OCI-LY3 (cell line): ENCODE measurements around the gene PTPRM.

ENCODE experiments used
- H2AFZ ChIP-seq: fragments of 200-600, 300-600 bp; shearing (Covaris generic); 2 replicates; pipeline ENCODE4 v1.6.0; 2014; ENCODE audit warnings: antibody characterized with exemption, low read depth, low read length
- H3K27ac ChIP-seq: fragments of 200-600, 300-600 bp; sonication (generic); 2 replicates; pipeline ENCODE4 v1.5.1; 2014; ENCODE audit warnings: mild to moderate bottlenecking, low read length, moderate library complexity, mixed read lengths
- H3K27me3 ChIP-seq: fragments of 200-600, 300-600 bp; sonication (generic); 2 replicates; pipeline ENCODE4 v1.6.1; 2014; ENCODE audit warnings: low read depth, low read length, mixed read lengths
- H3K36me3 ChIP-seq: fragments of 200-600, 300-600 bp; sonication (generic); replicated peaks from 2 replicates; pipeline ENCODE3; 2014; ENCODE audit warnings: low read depth, low read length, mixed read lengths
- H3K4me1 ChIP-seq: fragments of 300-600, 200-600 bp; sonication (generic); 2 replicates; pipeline ENCODE4 v1.6.1; 2014; ENCODE audit warnings: low read length, mixed read lengths
- H3K4me2 ChIP-seq: fragments of 200-600, 300-600 bp; sonication (generic); 2 replicates; pipeline ENCODE4 v1.6.1; 2014; ENCODE audit warnings: low read length, mixed read lengths
- H3K4me3 ChIP-seq: fragments of 300-600, 200-600 bp; sonication (generic); 2 replicates; pipeline ENCODE4 v1.5.1; 2014; ENCODE audit warnings: antibody characterized with exemption, mild to moderate bottlenecking, low read length, moderate library complexity
- H3K79me2 ChIP-seq: fragments of 300-600, 200-600 bp; shearing (Covaris generic); 2 replicates; pipeline ENCODE4 v1.6.1; 2014; ENCODE audit warnings: mild to moderate bottlenecking, low read length, mixed read lengths
- H3K9ac ChIP-seq: fragments of 300-600, 200-600 bp; shearing (Covaris generic); 2 replicates; pipeline ENCODE4 v1.6.0; 2014; ENCODE audit warnings: mild to moderate bottlenecking, low read length, moderate library complexity
- H3K9me3 ChIP-seq: fragments of 200-600, 300-600 bp; shearing (Covaris generic); 2 replicates; pipeline ENCODE4 v1.6.1; 2014; ENCODE audit warnings: low read length, mixed read lengths; ENCODE audit not compliant: insufficient read depth
- H4K20me1 ChIP-seq: fragments of 200-600, 300-600 bp; sonication (generic); 2 replicates; pipeline ENCODE4 v1.6.1; 2016; ENCODE audit warnings: low read length, mixed read lengths; ENCODE audit not compliant: insufficient read depth
- EZH2phosphoT487 ChIP-seq: fragments of 200-600 bp; shearing (Covaris generic); IDR thresholded peaks from 2 replicates; pipeline ENCODE4 v1.6.1; 2018; ENCODE audit warnings: antibody characterized with exemption, mixed run types, low read depth
- TF ChIP-seq, protein P1 (sequence below): fragments of 200-600, 300-600 bp; sonication (generic); IDR thresholded peaks from 2 replicates; pipeline ENCODE4 v1.5.1; 2014; ENCODE audit warnings: antibody characterized with exemption, low read length, low read depth

The PTPRM gene

DNA sequence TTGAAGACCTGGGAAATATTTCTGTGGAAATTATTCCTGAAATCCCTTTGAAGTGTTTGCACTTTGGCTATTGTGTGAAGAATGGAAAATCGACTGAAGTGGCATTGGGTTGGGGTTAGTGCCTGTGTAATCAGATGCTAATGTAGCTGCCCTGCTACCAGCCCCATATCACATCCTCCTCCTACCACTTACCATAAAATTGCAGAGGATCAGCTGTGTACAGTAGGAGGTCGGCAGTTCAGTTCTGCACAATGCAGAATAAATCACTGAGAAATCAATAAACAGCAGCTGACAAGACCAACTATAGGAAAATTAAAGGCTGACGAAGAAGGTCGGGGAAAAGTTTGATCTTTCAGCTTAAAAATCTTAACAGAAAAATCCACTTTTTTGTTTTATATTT, 440.9 kb downstream of the PTPRM start:
- no peaks in the 10 kb centered on the region for H3K27me3 ChIP-seq
- no peaks in the 10 kb centered on the region for H4K20me1 ChIP-seq
- H3K9ac ChIP-seq: no peak overlapping the region
- H3K4me2 ChIP-seq: no peak overlapping the region
- no peak overlapping the region for H2AFZ ChIP-seq
- no peak overlapping the region for H3K4me3 ChIP-seq
- no peak for TF ChIP-seq EZH2phosphoT487
- TF ChIP-seq, protein P1, sequence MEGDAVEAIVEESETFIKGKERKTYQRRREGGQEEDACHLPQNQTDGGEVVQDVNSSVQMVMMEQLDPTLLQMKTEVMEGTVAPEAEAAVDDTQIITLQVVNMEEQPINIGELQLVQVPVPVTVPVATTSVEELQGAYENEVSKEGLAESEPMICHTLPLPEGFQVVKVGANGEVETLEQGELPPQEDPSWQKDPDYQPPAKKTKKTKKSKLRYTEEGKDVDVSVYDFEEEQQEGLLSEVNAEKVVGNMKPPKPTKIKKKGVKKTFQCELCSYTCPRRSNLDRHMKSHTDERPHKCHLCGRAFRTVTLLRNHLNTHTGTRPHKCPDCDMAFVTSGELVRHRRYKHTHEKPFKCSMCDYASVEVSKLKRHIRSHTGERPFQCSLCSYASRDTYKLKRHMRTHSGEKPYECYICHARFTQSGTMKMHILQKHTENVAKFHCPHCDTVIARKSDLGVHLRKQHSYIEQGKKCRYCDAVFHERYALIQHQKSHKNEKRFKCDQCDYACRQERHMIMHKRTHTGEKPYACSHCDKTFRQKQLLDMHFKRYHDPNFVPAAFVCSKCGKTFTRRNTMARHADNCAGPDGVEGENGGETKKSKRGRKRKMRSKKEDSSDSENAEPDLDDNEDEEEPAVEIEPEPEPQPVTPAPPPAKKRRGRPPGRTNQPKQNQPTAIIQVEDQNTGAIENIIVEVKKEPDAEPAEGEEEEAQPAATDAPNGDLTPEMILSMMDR: no peak
- H3K9me3 ChIP-seq: no peaks in the 10 kb centered on the region
- H3K27ac ChIP-seq: no peak overlapping the region
- no peaks in the 10 kb centered on the region for H3K79me2 ChIP-seq
- no peaks in the 10 kb centered on the region for H3K36me3 ChIP-seq
- no peaks in the 10 kb centered on the region for H3K4me1 ChIP-seq

DNA sequence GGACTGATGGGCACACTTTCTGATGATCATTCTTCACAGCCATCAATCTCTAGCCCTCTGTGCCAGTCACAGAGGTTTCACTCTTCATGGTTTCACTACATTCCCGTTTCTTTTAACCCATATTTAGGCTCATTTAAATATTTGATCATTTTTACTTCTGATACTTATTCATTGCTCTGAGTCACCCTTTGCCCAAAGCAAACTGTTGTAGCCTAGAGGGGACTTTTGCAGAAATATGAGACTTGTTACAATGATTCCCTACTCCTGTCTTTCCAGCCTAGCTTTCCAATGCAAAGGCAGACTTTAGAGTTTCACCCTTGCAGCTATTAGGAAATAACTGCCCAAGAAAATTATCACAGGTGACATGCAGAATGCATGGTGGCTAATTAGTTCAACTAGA, 444.2 kb downstream of the PTPRM start:
- no peak for TF ChIP-seq EZH2phosphoT487
- TF ChIP-seq, protein P1: no peak
- H3K36me3 ChIP-seq: no peaks in the 10 kb centered on the region
- no peaks in the 10 kb centered on the region for H3K79me2 ChIP-seq
- H2AFZ ChIP-seq: no peak overlapping the region
- no peaks in the 10 kb centered on the region for H3K27me3 ChIP-seq
- no peak overlapping the region for H3K4me3 ChIP-seq
- H3K9me3 ChIP-seq: no peaks in the 10 kb centered on the region
- H3K9ac ChIP-seq: no peak overlapping the region
- no peak overlapping the region for H3K4me2 ChIP-seq
- H4K20me1 ChIP-seq: no peaks in the 10 kb centered on the region
- no peak overlapping the region for H3K27ac ChIP-seq
- no peaks in the 10 kb centered on the region for H3K4me1 ChIP-seq

DNA sequence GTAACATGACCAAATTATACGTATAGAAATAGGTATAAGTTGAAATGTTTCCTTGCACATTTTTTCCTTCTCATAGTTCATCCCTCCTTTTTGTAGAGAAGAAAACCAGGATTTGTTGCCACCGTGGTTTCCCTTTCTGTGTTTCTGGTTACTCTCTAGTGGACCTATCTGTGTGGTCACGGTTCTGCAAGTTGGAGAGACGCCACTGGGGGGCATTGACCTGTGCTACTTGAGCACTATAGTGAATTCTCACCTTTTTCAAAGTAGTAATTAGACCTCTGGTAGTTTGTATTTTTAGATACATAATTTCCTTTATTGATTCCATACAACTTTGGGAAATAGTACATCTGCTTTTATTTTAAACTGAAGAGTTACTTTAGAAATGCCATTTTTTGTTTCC, 444.8 kb downstream of the PTPRM start:
- H3K36me3 ChIP-seq: no peaks in the 10 kb centered on the region
- no peaks in the 10 kb centered on the region for H3K9me3 ChIP-seq
- H3K79me2 ChIP-seq: no peaks in the 10 kb centered on the region
- no peaks in the 10 kb centered on the region for H3K27me3 ChIP-seq
- no peaks in the 10 kb centered on the region for H4K20me1 ChIP-seq
- H3K4me3 ChIP-seq: no peak overlapping the region
- H3K27ac ChIP-seq: no peak overlapping the region
- no peak overlapping the region for H2AFZ ChIP-seq
- H3K4me1 ChIP-seq: no peaks in the 10 kb centered on the region
- H3K9ac ChIP-seq: no peak overlapping the region
- TF ChIP-seq, protein P1: no peak
- no peak for TF ChIP-seq EZH2phosphoT487
- no peak overlapping the region for H3K4me2 ChIP-seq

DNA sequence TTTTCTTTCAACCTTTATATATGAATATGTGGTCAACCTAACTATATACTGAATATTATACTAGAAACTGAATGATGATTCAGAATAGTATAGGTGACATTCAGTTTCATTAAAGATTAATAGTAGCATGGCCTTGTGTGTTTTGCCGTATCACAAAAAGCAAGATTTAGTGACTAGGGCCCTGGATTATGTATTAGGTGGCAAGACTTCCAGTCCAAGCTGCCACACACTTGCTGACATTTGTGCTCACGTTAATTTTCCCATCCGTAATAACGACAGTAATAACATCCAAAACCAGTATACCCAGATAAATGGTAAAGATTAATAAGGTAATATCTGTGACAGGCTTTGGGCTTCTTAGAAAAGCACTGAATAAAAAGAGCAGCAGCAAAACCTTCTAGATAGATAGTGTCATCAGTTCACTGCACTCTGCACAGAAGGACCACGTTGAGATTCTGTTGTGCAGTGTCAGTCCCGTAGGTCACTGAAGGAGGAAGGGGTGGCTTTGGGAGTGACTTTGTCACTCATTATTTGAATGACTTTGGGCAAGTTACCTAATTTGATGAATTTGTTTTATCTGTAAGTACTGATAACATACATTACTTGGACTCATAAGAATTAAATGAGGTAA, 451.7 kb downstream of the PTPRM start:
- H3K36me3 ChIP-seq: no peaks in the 10 kb centered on the region
- no peaks in the 10 kb centered on the region for H3K79me2 ChIP-seq
- H3K9ac ChIP-seq: no peak overlapping the region
- H3K27me3 ChIP-seq: no peaks in the 10 kb centered on the region
- no peak overlapping the region for H2AFZ ChIP-seq
- H3K4me3 ChIP-seq: no peak overlapping the region
- no peak overlapping the region for H3K4me2 ChIP-seq
- no peaks in the 10 kb centered on the region for H3K9me3 ChIP-seq
- no peak for TF ChIP-seq EZH2phosphoT487
- TF ChIP-seq, protein P1: no peak
- H3K27ac ChIP-seq: no peak overlapping the region
- no peaks in the 10 kb centered on the region for H3K4me1 ChIP-seq
- no peaks in the 10 kb centered on the region for H4K20me1 ChIP-seq
